NCI-H1694 (cell line): ENCODE results near the gene CHRM3.
"Not testable (repeated sequence)": the region's sequence is repeated elsewhere in the genome, so short reads cannot be mapped to it uniquely, and the experiment has no call there.

Experiments
- DNase-seq: peaks from one replicate; lab custom pipeline; 2025; lab: John Stamatoyannopoulos, UW

Gene CHRM3

DNA sequence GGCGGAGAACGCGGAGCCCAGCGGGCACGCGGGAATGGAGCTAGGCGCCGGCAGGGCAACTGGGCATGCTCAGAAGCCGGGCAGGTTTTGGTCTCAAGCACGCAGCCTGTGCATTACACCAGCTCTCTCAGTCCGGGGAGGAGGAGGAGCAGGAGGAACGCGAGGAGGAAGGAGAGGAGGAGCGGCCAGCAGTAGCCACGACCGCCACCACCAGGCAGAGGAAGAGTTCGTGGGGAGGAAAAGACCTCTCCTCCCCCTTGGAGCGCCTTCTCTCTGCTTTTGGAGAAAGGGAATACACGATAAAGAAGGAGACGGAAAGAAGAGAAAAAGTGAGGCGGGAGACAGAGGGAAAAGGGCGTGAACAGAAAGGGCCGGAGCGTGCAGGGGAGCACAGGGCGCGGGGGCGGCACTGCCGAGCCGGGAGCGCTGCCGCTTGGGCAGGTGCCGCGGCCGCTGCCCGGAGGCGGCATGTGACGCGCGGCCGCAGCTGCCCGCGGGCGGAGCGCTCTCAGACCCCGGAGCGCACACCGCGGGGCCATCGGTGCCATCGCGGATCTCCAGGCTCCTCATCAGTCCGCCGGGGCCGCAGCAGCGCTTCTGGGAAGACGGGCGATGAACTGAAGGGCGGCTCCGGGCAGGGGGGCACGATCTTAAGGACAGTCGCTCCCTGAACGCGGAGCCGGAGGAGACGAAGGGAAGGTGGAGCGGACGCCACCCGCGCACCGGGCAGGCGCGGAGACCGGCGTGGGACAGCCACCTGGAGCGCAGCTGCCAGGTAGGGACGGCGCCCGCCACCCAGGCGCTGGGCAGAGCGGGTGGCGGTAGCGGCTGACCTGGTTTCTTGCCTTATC is at the start of gene CHRM3:
Gene CHRM3 (plus strand): TSS at position 116 of the 851 bp plus-strand sequence. CDS start 520,884 bp downstream, outside the sequence.
- DNase-seq, result no peak

DNA sequence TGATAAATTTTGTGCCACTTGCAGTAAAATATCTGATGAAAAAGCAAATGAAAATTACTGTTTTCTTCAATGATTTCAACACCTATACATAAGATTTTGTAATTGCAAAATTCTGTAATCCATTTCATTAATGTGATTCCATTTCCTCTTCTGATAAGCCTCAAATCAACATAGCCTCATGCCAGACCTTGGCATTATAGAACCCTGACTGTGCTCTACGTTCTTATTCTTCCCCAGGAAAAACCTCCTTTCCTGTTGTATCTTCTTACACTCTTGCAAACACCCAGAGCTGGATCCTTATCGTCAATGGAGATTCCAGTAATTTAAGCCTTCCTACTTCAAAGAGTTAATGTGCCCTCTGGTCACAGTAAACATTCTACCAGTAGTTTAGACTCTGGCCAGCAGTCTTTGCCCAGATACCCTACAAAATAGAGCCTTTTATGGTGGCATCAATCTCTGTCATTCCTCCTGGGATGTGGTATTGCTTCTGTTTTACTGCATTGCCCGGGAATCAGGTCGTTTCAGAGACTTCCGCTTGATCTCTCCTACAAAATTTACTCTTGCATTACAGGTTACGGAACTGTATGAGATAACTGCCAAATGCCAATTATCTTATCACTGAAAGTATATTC is 48.5 kb upstream of the CHRM3 start:
- no peak for DNase-seq

DNA sequence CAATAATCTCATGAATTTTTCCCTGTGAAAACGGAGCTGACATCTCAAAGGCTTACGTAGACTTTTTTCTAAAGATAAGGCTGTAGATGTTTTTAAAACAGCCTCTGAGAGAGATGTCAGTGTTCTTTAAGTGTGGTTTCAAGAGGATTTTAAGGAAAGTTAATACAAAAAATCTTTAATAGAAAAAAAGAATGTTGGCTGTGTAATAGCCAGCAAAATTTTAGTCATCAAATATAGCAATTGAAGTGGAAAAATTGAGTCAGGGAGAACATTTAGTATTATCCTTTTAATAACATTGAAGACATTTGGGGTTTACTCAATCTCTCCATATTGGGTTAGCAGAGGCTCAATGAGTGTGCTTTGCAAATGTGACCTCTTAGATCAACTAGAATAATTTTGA is 38.6 kb upstream of the CHRM3 start:
- no peak for DNase-seq

DNA sequence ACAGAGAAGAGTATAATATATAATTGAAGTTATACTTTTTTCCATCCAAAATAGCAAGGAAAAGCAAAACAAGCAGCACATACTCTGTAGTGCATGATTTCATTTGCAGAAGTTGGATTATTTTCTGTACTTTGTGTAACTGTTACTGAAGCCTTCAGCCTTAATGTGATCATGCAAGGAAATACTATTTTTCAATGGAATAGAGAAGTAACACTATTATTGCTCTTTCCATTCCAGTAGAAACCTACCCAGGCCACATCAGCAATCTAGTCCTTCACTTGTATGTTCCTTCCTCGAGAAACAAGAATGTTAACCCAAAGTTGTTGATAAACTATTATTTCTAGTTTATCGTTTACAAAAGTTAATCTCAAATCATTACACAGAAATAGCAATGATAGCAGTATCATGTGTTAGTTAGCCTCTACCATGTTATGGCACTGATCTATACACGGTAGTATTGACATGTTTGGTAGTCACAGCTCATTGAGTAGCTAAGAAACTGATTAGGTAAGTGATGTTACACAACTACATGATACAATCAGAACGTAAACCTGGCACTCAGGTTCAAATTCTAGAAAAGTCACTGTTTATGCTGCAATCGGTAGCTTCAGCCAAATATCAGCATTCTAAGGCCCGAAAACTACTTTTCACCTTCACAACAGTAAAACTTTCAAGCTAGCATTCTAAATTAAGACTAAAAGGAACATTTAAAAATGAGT is 37.6 kb upstream of the CHRM3 start:
- DNase-seq, result no peak

DNA sequence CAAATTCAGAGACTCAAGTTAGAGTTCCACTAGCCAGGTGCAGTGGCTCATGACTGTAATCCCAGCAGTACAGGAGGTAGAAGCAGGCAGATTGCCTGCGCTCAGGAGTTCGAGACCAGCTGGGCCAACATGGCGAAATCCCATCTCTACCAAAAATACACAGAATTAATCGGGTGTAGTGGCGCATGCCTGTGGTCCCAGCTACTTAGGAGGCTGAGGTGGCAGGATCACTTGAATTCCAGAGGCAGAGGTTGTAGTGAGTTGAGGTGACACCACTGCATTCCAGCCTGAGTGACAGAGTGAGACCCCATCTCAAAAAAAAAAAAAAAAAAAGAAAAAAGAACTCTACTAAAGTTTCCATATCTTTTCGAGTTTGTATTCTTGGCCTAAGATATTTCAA is 36.7 kb upstream of the CHRM3 start:
- no peak for DNase-seq

DNA sequence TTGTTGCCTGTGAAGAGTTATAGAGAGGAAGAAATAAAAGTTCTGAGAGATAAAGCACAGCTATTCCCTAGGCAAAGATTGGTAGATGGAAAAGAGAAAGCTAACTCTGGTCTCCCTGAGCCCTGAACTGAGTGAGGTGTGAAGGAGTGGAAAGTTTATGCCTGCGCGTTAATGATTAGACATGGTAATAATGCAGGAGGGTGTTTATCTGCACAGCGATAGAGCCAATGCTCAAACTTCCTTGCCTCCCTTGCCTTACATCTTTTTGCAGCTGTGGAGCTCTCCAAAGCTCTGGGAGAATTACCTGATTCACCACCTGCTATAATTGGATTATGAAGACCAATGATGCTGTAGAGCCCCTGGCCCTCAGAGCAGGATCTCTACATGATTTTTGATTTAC is 32.8 kb upstream of the CHRM3 start:
- no peak for DNase-seq

DNA sequence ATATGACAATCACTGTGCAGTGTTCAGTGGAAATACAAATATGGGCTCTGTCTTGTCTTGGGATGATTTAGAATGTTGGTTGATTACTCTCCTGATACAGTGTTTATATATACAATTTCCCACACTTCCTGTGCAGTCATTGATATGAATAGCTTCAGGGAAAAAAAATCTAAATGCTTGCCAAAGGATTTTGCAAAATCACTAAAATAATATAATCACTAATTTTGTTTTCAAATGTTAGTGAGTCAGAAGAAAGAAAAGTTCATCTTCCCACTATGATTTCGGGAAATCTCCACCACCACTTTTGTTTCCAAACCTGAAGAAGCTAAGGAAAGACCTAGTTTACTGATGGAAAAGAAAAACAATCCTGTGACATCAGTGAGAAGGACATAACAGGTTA is 32.1 kb upstream of the CHRM3 start:
- DNase-seq, result no peak

DNA sequence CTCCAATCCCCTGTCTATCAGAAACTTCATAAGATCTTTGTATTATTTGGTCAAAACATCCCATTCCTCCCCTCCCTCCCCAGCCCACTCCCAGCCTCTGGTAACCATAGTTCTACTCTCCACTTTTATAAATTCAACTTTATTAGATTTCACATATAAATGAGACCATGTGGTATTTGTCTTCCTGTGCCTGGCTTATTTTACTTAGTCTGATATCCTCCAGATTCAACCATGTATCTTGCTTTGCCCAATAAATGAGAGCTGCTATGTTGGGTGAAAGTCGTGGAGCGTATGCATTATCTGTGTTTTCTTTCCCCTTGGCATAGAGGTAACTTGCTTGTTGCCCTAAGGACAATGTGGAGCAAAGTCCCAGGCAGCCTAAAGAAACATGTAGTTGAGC is 28.5 kb upstream of the CHRM3 start:
- no peak for DNase-seq

DNA sequence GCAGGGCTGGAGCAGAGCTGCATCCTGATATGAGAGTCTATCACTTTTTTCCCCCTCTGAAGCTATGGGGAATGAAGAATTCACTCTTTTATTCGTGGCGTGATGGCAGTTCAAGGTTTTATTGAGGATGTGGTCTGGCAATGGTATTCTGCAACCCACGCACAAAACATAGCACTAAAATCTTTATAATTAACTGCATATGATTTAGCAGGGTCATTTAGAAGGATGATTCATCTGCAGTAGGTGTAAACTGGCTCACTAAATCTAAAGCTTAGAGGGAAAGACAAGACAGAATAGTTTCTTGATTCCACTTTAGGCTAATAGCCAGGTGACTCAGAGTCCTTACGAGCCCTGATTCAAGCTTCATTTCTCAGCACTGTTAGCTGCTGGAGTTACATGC is 25.0 kb upstream of the CHRM3 start:
- DNase-seq, result no peak

DNA sequence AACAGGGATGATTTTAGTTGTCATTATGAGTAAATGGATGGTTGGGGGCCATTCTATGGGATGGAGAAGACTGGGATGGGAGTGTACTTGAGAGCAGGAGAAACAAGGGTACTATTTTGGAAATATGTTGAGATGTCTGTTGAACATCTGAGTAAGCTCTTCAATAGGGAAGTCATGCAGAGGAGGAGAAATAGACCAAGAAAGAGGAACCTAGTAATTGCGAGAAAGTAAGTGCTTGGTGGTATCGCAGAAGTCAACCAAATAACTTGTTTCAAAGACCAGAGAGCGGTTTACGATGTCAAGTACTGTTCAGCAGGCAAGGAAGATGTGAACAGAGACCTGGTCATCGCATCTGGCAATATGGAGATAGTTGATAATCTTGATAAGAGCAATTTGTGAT is 22.4 kb upstream of the CHRM3 start:
- no peak for DNase-seq

DNA sequence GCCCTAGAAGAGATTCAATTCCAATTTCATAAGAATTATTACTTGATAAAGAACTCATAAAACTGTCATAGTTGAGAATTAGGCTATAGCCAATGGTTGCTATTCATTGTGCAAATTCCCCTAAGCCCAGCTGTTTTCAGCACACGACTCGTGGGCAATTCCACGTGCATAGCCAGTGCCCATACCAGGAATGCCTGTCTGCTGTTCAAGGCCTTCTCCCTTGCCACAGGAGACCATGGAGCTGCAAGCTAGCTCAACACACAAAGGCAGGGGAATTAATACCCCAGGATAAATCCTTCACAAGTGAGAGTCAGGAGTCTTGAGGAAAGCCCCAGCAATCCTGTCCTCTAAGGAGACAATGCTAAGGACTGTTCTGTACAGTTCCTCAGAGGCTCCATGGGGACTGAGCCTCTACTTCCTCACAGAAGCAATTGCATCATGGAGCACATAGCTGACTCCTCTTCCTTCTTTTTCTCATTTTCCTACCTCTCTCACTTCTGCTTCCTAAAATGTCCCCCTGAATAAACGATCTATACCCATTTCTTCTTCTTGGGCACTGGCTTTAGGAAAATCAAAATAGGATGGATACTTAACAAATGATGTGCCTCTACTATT is 19.1 kb upstream of the CHRM3 start:
- DNase-seq, result no peak

DNA sequence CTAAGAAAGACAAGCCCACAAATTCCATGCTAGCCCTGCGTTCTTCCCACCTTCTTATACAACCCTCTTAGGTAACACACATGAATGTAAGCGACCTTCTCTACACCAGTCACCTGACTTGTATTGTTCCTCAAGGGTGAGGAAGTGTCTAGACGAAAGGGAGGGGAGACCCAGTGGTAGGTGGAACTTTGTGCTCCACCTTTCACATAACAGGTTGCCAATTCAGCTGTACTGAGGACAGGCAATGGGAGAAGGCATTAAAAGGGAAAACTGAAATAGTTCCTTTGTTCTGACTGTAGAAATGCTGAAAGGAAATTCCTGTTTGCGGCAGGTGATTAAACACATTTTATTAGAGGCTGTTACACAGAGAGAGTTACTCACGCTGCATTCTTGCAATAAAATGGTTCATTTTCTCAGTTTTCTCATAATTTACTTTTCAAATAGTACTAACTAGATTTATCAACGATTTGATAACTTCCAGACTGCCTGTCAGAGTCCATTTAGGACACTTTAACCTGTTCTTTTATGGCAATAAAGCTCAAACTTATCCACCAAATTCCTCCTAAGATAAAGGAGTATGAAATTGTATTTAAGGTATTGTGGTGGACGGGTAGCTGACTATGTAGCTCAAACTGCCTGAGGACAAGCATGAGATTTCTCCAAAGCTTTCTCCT is 17.8 kb upstream of the CHRM3 start:
- DNase-seq, result no peak

DNA sequence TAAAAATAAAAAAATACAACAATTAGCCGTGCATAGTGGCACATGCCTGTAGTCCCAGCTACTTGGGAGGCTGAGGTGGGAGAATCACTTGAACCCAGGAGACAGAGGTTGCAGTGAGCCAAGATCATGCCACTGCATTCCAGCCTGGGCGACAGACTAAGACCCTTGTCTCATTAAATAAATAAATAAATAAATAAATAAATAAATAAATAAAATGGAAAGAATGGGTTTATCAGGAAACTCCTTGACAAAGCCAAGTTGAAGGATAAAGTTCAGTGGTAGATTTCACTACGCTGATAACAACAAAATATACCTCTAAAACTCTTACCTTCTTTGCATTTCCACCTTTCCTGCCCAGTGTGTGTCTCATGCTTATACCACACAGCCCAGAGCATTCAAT is 15.5 kb upstream of the CHRM3 start:
- not testable (repeated sequence) for DNase-seq

DNA sequence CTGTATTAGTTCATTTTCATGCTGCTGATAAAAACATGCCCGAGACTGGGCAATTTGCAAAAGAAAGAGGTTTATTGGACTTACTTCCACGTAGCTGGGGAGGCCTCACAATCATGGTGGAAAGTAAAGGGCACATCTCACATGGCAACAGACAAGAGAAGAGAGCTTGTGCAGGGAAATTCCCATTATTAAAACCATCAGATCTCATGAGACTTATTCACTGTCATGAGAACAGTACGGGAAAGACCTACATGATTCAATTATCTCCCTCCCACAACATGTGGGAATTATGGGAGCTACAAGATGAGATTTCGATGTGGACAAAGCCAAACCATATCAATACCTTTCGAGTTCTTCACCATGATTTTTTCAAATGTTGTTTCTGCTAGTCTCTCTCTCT is 3.7 kb upstream of the CHRM3 start:
- DNase-seq, result no peak

DNA sequence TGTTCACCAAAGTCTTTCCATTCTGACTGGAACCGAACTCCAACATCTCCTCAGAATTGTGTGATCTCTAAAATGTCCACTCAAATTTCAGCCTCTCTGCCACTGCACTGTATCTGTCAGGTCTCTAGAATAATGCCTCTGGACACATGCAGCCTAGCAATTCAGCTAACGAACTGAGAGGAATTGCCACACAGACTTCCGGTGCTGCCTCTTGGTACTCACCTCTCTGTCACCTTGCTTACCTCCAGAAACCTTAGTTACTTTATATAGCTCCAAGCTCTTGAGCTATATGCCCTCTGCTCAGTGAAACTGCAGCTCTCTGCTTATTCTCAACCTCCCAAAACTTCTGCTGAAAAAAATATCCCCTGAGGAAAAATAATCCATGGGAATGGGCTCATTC is 2.7 kb upstream of the CHRM3 start:
- no peak for DNase-seq

DNA sequence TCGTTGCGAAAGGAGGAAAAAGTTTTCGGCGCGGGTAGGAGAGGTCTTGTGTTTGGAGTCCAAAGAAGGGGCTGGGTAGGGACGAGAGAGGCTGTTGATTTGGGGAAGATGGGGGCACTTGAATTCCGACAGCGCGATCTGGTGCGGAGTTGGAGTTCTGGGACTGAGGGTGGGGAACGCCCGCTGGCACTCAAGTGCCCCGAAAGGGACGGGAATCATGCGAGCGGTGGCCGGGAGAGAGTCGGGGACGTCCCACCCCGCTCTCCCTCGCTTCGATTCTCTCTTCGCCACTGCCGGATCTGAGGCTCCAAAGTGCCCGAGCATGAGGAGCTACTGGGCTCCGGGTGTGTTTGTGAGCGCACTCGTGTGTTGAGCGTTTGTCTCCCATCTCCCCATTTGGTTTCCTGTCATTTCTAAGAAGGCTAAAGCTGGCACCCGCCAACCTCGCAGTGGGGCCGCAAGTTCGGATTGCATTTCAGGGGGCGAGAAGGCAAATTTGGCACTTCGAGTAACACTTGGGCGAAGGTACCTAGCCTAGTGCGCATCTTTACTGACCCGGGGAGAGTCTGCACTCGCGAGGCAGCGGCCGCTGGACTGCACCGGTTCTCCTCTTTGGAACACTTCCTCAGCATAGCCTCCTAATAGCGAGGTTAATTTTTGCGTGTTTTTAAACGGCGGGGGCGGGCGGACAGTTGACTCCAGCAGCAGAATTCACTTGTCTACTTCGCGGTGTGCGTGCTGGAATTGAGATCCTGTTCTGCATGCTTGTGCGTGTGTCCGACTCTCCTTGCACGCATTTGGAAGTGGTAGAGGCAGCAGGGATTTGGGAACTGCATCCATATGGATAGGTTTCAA is 1.2 kb downstream of the CHRM3 start:
- DNase-seq, result no peak

DNA sequence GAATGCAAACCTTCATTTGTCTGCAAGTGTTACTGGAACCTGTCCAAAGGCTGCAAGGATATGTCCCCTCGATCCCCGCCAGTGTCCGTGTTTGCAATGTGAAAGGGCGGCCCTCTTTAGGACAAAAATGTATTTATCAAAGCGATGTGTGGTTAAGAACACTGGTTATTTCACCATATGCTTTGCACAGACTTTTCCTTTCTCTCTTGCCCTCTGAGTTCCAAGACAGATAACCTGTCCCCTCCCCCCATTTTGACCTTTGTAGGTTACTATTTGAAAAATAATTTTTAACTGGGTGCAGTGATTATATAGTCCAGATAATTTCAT is 1.8 kb downstream of the CHRM3 start:
- DNase-seq, result no peak

DNA sequence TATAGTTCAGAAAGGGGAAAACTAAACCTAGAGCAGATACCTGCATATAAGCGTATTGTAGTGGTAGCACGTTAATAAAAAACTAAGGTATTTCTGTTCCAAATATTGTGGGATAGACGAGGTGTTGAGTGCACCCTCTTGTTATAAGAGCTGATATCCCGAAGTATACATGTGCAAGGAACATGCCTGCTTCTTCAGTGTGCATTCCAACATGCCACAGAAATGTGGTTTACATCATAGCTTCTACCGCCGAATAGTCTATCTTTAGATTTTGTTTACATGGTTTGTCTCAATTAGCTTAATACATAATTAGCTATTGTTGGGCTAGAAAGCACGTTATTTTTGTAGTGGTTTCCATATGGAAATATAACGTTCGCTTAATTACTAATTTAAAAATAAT is 2.2 kb downstream of the CHRM3 start:
- DNase-seq, result no peak

DNA sequence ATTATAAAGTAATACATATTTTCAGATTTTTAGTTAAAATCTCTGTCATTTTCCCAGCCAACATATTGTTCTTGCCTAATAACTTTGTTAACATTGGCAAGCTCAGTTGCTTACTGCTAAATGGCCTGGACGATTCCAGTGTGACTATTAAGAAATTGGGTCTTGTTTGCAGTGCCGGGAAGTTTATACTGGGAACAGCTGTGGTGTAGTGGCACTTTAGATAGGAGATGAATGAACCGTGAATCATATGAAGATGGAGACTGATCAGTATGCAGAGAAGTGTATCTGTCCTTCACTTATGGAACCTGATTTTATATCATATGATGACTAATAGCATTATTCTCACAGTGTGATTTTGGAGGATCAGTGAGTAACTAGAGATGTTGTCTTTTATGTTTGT is 3.3 kb downstream of the CHRM3 start:
- DNase-seq, result no peak

DNA sequence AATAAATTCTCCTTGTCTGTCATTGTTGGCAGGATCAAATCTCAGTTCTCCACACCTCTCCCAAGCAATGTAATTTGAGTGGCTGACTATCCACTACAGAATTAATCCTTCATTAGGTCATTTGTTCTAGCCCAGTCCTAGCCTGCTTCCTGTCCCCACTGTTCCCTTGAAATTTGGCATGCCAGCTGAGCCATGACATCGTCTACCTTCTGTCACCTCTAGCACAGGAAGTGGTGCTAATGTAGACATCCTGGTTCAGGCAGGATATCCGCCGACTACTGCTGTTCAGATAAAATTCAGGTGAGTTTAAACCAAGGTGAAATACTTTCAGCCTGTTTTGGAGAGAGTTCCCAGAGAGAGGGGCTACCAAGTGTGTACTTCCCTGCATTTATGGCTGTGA is 5.9 kb downstream of the CHRM3 start:
- no peak for DNase-seq

DNA sequence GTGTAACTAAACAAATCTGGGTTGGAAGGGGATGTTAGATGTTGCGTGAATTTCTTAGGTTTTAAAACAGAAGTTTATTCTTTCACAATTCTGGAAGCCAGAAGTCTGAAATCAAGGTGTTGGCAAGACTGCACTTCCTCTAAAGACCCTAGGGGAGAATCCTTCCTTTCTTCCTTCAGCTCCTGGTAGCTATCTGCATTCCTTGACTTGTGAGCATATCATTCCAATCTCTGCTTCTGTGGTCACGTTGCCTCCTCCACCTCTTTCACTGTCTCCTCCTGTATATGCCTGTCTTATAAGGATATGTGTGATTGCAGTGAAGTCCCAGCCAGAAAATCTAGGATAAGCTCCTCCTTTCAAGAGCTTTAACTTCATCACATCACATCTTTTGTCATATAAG is 7.7 kb downstream of the CHRM3 start:
- DNase-seq, result no peak
